Hematopoietic multipotent progenitor cell treated with erythropoietin and hydrocortisone succinate and interleukin-3 and kit ligand, for 17 days (in vitro differentiated cells): ENCODE data around the gene PSMB7.

Source experiments
- DNase-seq: peaks from one replicate; pipeline ENCODE4 v3.0.0-alpha.2; 2015; ENCODE audit warnings: low spot score

Gene PSMB7

GRCh38 chr9:124345063-124345462 lies 70.2 kb downstream of the PSMB7 start:
- no peak for DNase-seq

- DNase-seq: no peak
Observed at GRCh38 chr9:124344291-124345050, 70.8 kb downstream of the PSMB7 start.

- no peak for DNase-seq
Observed at GRCh38 chr9:124343533-124344290, 71.5 kb downstream of the PSMB7 start.

- DNase-seq: no peak
Observed at GRCh38 chr9:124342776-124343485, 72.3 kb downstream of the PSMB7 start.

GRCh38 chr9:124342402-124342775 lies 72.9 kb downstream of the PSMB7 start:
- no peak for DNase-seq

GRCh38 chr9:124341455-124342170 lies 73.6 kb downstream of the PSMB7 start:
- DNase-seq: no peak

- DNase-seq: no peak
Observed at GRCh38 chr9:124340219-124341069, 74.8 kb downstream of the PSMB7 start.

GRCh38 chr9:124339603-124340146 lies 75.6 kb downstream of the PSMB7 start:
- DNase-seq: no peak

GRCh38 chr9:124337562-124337961 lies 77.7 kb downstream of the PSMB7 start:
- no peak for DNase-seq

GRCh38 chr9:124335320-124335707 lies 79.9 kb downstream of the PSMB7 start:
- DNase-seq: no peak

- DNase-seq: no peak
Observed at GRCh38 chr9:124334568-124335319, 80.5 kb downstream of the PSMB7 start.

- no peak for DNase-seq
Observed at GRCh38 chr9:124333203-124333579, 82.1 kb downstream of the PSMB7 start.

GRCh38 chr9:124332361-124333202 lies 82.7 kb downstream of the PSMB7 start:
- DNase-seq: no peak

- DNase-seq: no peak
Observed at GRCh38 chr9:124331580-124331979, 83.7 kb downstream of the PSMB7 start.

- no peak for DNase-seq
Observed at GRCh38 chr9:124330011-124330697, 85.1 kb downstream of the PSMB7 start.

GRCh38 chr9:124329206-124329792 lies 85.9 kb downstream of the PSMB7 start:
- no peak for DNase-seq

- DNase-seq: no peak
Observed at GRCh38 chr9:124328285-124328684, 87.0 kb downstream of the PSMB7 start.

GRCh38 chr9:124327491-124327890 lies 87.8 kb downstream of the PSMB7 start:
- DNase-seq: no peak
